ENCODE data around the gene STRA8.

Gene STRA8

GRCh38 chr7:135259702-135260101 is 26.1 kb downstream of the STRA8 start:
- Histone ChIP-seq H3K9me3 (ENCODE audit: control insufficient read depth in 1 of 2, low read length in 2 of 2) (no peaks in the 10 kb centered on the region), H3K4me1 (ENCODE audit: control insufficient read depth in 1 of 2, insufficient read depth in 2 of 2, low read length in 2 of 2) (peaks cover 1 to 28% of the 10 kb centered on the region in 2 donors), H3K4me3 (ENCODE audit: low read depth in 1 of 2, low read length in 2 of 2) (no peak overlapping the region), H3K27me3 (ENCODE audit: low read depth, low read length) (no peaks in the 10 kb centered on the region), H3K36me3 (ENCODE audit: control insufficient read depth in 1 of 2, insufficient read depth in 2 of 2, low read length in 2 of 2) (no peaks in the 10 kb centered on the region), H3K27ac (ENCODE audit: low read length) (no peak overlapping the region)

GRCh38 chr7:135260470-135260869 is 26.8 kb downstream of the STRA8 start:
- peaks cover 0 to 21% of the 10 kb centered on the region in 2 donors for H3K4me1 ChIP-seq (ENCODE audit: control insufficient read depth in 1 of 2, insufficient read depth in 2 of 2, low read length in 2 of 2)

GRCh38 chr7:135260930-135261721 is 27.5 kb downstream of the STRA8 start:
- H3K9me3 ChIP-seq (ENCODE audit: control insufficient read depth in 1 of 2, low read length in 2 of 2) = peaks cover 0 to 6% of the 10 kb centered on the region in 2 donors
- no peak overlapping the region for H3K4me3 ChIP-seq (ENCODE audit: low read depth in 1 of 2, low read length in 2 of 2)
- H3K27me3 ChIP-seq (ENCODE audit: low read depth, low read length) = no peaks in the 10 kb centered on the region
- no peak overlapping the region for H3K27ac ChIP-seq (ENCODE audit: low read length)
- no peaks in the 10 kb centered on the region for H3K36me3 ChIP-seq (ENCODE audit: control insufficient read depth in 1 of 2, insufficient read depth in 2 of 2, low read length in 2 of 2)
- peaks cover 0 to 21% of the 10 kb centered on the region in 2 donors for H3K4me1 ChIP-seq (ENCODE audit: control insufficient read depth in 1 of 2, insufficient read depth in 2 of 2, low read length in 2 of 2)

More at GRCh38 chr7:135260470-135260869, 26.8 kb downstream of the STRA8 start:
- no peaks in the 10 kb centered on the region for H3K9me3 ChIP-seq (ENCODE audit: control insufficient read depth in 1 of 2, low read length in 2 of 2)
- H3K36me3 ChIP-seq (ENCODE audit: control insufficient read depth in 1 of 2, insufficient read depth in 2 of 2, low read length in 2 of 2) = no peaks in the 10 kb centered on the region
- no peak overlapping the region for H3K4me3 ChIP-seq (ENCODE audit: low read depth in 1 of 2, low read length in 2 of 2)
- H3K27ac ChIP-seq (ENCODE audit: low read length) = no peak overlapping the region
- H3K27me3 ChIP-seq (ENCODE audit: low read depth, low read length) = no peaks in the 10 kb centered on the region

- peaks cover 0 to 6% of the 10 kb centered on the region in 2 donors for H3K9me3 ChIP-seq (ENCODE audit: control insufficient read depth in 1 of 2, low read length in 2 of 2)
- H3K27me3 ChIP-seq (ENCODE audit: low read depth, low read length) = no peaks in the 10 kb centered on the region
- H3K4me3 ChIP-seq (ENCODE audit: low read depth in 1 of 2, low read length in 2 of 2) = no peak overlapping the region
- peaks cover 0 to 21% of the 10 kb centered on the region in 2 donors for H3K4me1 ChIP-seq (ENCODE audit: control insufficient read depth in 1 of 2, insufficient read depth in 2 of 2, low read length in 2 of 2)
- H3K27ac ChIP-seq (ENCODE audit: low read length) = no peak overlapping the region
- H3K36me3 ChIP-seq (ENCODE audit: control insufficient read depth in 1 of 2, insufficient read depth in 2 of 2, low read length in 2 of 2) = no peaks in the 10 kb centered on the region
Observed at GRCh38 chr7:135262623-135263320, 29.1 kb downstream of the STRA8 start.

GRCh38 chr7:135263321-135263970 is 29.8 kb downstream of the STRA8 start:
- Histone ChIP-seq H3K9me3 (ENCODE audit: control insufficient read depth in 1 of 2, low read length in 2 of 2) (peaks cover 0 to 6% of the 10 kb centered on the region in 2 donors), H3K4me3 (ENCODE audit: low read depth in 1 of 2, low read length in 2 of 2) (no peak overlapping the region), H3K36me3 (ENCODE audit: control insufficient read depth in 1 of 2, insufficient read depth in 2 of 2, low read length in 2 of 2) (no peaks in the 10 kb centered on the region), H3K27ac (ENCODE audit: low read length) (no peak overlapping the region), H3K4me1 (ENCODE audit: control insufficient read depth in 1 of 2, insufficient read depth in 2 of 2, low read length in 2 of 2) (peaks cover 0 to 21% of the 10 kb centered on the region in 2 donors), H3K27me3 (ENCODE audit: low read depth, low read length) (no peaks in the 10 kb centered on the region)

GRCh38 chr7:135265637-135266036 is 32.0 kb downstream of the STRA8 start:
- Histone ChIP-seq H3K9me3 (ENCODE audit: control insufficient read depth in 1 of 2, low read length in 2 of 2) (peaks cover 0 to 6% of the 10 kb centered on the region in 2 donors), H3K27ac (ENCODE audit: low read length) (no peak overlapping the region), H3K4me3 (ENCODE audit: low read depth in 1 of 2, low read length in 2 of 2) (no peak overlapping the region), H3K36me3 (ENCODE audit: control insufficient read depth in 1 of 2, insufficient read depth in 2 of 2, low read length in 2 of 2) (no peaks in the 10 kb centered on the region), H3K27me3 (ENCODE audit: low read depth, low read length) (no peaks in the 10 kb centered on the region), H3K4me1 (ENCODE audit: control insufficient read depth in 1 of 2, insufficient read depth in 2 of 2, low read length in 2 of 2) (peaks cover 0 to 11% of the 10 kb centered on the region in 2 donors)

- H3K27me3 ChIP-seq (ENCODE audit: low read depth, low read length) = no peaks in the 10 kb centered on the region
- H3K27ac ChIP-seq (ENCODE audit: low read length) = no peak overlapping the region
- H3K9me3 ChIP-seq (ENCODE audit: control insufficient read depth in 1 of 2, low read length in 2 of 2) = peaks cover 0 to 6% of the 10 kb centered on the region in 2 donors
- H3K4me3 ChIP-seq (ENCODE audit: low read depth in 1 of 2, low read length in 2 of 2) = no peak overlapping the region
- H3K4me1 ChIP-seq (ENCODE audit: control insufficient read depth in 1 of 2, insufficient read depth in 2 of 2, low read length in 2 of 2) = no peaks in the 10 kb centered on the region
- no peaks in the 10 kb centered on the region for H3K36me3 ChIP-seq (ENCODE audit: control insufficient read depth in 1 of 2, insufficient read depth in 2 of 2, low read length in 2 of 2)
Observed at GRCh38 chr7:135269921-135270320, 36.3 kb downstream of the STRA8 start.

- H3K36me3 ChIP-seq (ENCODE audit: control insufficient read depth in 1 of 2, insufficient read depth in 2 of 2, low read length in 2 of 2) = no peaks in the 10 kb centered on the region
- H3K27me3 ChIP-seq (ENCODE audit: low read depth, low read length) = no peaks in the 10 kb centered on the region
- H3K4me3 ChIP-seq (ENCODE audit: low read depth in 1 of 2, low read length in 2 of 2) = no peak overlapping the region
- no peak overlapping the region for H3K27ac ChIP-seq (ENCODE audit: low read length)
- H3K9me3 ChIP-seq (ENCODE audit: control insufficient read depth in 1 of 2, low read length in 2 of 2) = peaks cover 0 to 4% of the 10 kb centered on the region in 2 donors
- H3K4me1 ChIP-seq (ENCODE audit: control insufficient read depth in 1 of 2, insufficient read depth in 2 of 2, low read length in 2 of 2) = no peaks in the 10 kb centered on the region
Observed at GRCh38 chr7:135270577-135271254, 37.1 kb downstream of the STRA8 start.

GRCh38 chr7:135271255-135271615 is 37.6 kb downstream of the STRA8 start:
- no peaks in the 10 kb centered on the region for H3K4me1 ChIP-seq (ENCODE audit: control insufficient read depth in 1 of 2, insufficient read depth in 2 of 2, low read length in 2 of 2)
- no peaks in the 10 kb centered on the region for H3K27me3 ChIP-seq (ENCODE audit: low read depth, low read length)
- H3K9me3 ChIP-seq (ENCODE audit: control insufficient read depth in 1 of 2, low read length in 2 of 2) = no peaks in the 10 kb centered on the region
- no peak overlapping the region for H3K27ac ChIP-seq (ENCODE audit: low read length)
- H3K36me3 ChIP-seq (ENCODE audit: control insufficient read depth in 1 of 2, insufficient read depth in 2 of 2, low read length in 2 of 2) = no peaks in the 10 kb centered on the region
- H3K4me3 ChIP-seq (ENCODE audit: low read depth in 1 of 2, low read length in 2 of 2) = no peak overlapping the region

GRCh38 chr7:135272303-135272702 is 38.7 kb downstream of the STRA8 start:
- H3K36me3 ChIP-seq (ENCODE audit: control insufficient read depth in 1 of 2, insufficient read depth in 2 of 2, low read length in 2 of 2) = no peaks in the 10 kb centered on the region
- H3K4me3 ChIP-seq (ENCODE audit: low read depth in 1 of 2, low read length in 2 of 2) = no peak overlapping the region
- H3K9me3 ChIP-seq (ENCODE audit: control insufficient read depth in 1 of 2, low read length in 2 of 2) = no peaks in the 10 kb centered on the region
- H3K27me3 ChIP-seq (ENCODE audit: low read depth, low read length) = no peaks in the 10 kb centered on the region
- H3K4me1 ChIP-seq (ENCODE audit: control insufficient read depth in 1 of 2, insufficient read depth in 2 of 2, low read length in 2 of 2) = no peaks in the 10 kb centered on the region
- H3K27ac ChIP-seq (ENCODE audit: low read length) = no peak overlapping the region

GRCh38 chr7:135273581-135273980 is 39.9 kb downstream of the STRA8 start:
- Histone ChIP-seq H3K27me3 (ENCODE audit: low read depth, low read length) (no peaks in the 10 kb centered on the region), H3K9me3 (ENCODE audit: control insufficient read depth in 1 of 2, low read length in 2 of 2) (no peaks in the 10 kb centered on the region), H3K4me1 (ENCODE audit: control insufficient read depth in 1 of 2, insufficient read depth in 2 of 2, low read length in 2 of 2) (no peaks in the 10 kb centered on the region), H3K27ac (ENCODE audit: low read length) (no peak overlapping the region), H3K36me3 (ENCODE audit: control insufficient read depth in 1 of 2, insufficient read depth in 2 of 2, low read length in 2 of 2) (no peaks in the 10 kb centered on the region), H3K4me3 (ENCODE audit: low read depth in 1 of 2, low read length in 2 of 2) (no peak overlapping the region)
